Hepatocyte (in vitro differentiated cells): Measurements from ENCODE around the gene GLDN. TPM values are rescaled to one million over a fixed set of nuclear protein-coding genes. Genes with fewer than 3 reads are reported as not detected.

Source experiments
- DNase-seq: peaks from one replicate; pipeline ENCODE4 v3.0.0-alpha.2; 2016; ENCODE audit warnings: low spot score
- H2AFZ ChIP-seq: fragments of 200-600 bp; sonication (generic); 2 replicates; pipeline ENCODE4 v1.6.0; 2016; ENCODE audit warnings: antibody characterized with exemption, mild to moderate bottlenecking
- H3K27ac ChIP-seq: fragments of 200-600 bp; sonication (generic); 2 replicates; pipeline ENCODE4 v1.5.1; 2016; ENCODE audit warnings: mild to moderate bottlenecking
- H3K27me3 ChIP-seq: fragments of 200-600 bp; sonication (generic); 2 replicates; pipeline ENCODE4 v1.6.1; 2016
- H3K36me3 ChIP-seq: fragments of 200-600 bp; sonication (generic); replicated peaks from 2 replicates; pipeline ENCODE4 v1.5.1; 2016; ENCODE audit warnings: low read depth; ENCODE audit not compliant: insufficient read depth
- H3K4me1 ChIP-seq: fragments of 200-600 bp; sonication (generic); 2 replicates; pipeline ENCODE4 v1.5.1; 2016; ENCODE audit warnings: mild to moderate bottlenecking, moderate library complexity; ENCODE audit not compliant: insufficient read depth
- H3K4me2 ChIP-seq: fragments of 200-600 bp; sonication (generic); 2 replicates; pipeline ENCODE4 v1.6.0; 2016
- H3K4me3 ChIP-seq: fragments of 200-600 bp; sonication (generic); 2 replicates; pipeline ENCODE4 v1.5.1; 2016; ENCODE audit warnings: mild to moderate bottlenecking
- H3K79me2 ChIP-seq: fragments of 200-600 bp; sonication (generic); 2 replicates; pipeline ENCODE4 v1.6.0; 2017; ENCODE audit warnings: mild to moderate bottlenecking
- H3K9me2 ChIP-seq: fragments of 200-600 bp; sonication (generic); replicated peaks from 2 replicates; pipeline ENCODE4 v1.6.0; 2017; ENCODE audit warnings: mild to moderate bottlenecking; ENCODE audit not compliant: insufficient read depth
- H3K9me3 ChIP-seq: fragments of 200-600 bp; sonication (generic); 2 replicates; pipeline ENCODE4 v1.5.1; 2016; ENCODE audit warnings: low read depth, mild to moderate bottlenecking
- H4K20me1 ChIP-seq: fragments of 200-600 bp; sonication (generic); 2 replicates; pipeline ENCODE4 v1.6.0; 2016; ENCODE audit warnings: mild to moderate bottlenecking; ENCODE audit not compliant: insufficient read depth, poor library complexity, severe bottlenecking
- EZH2 ChIP-seq: fragments of 200-600 bp; sonication (generic); IDR thresholded peaks from 2 replicates; pipeline ENCODE4 v1.6.1; 2016; ENCODE audit warnings: antibody characterized with exemption, mild to moderate bottlenecking, borderline replicate concordance
- EZH2phosphoT487 ChIP-seq: fragments of 200-600 bp; sonication (generic); IDR thresholded peaks from one replicate; pipeline ENCODE4 v1.6.1; 2018; ENCODE audit warnings: antibody characterized with exemption, mild to moderate bottlenecking, low read depth, moderate library complexity; ENCODE audit not compliant: unreplicated experiment, severe bottlenecking
- WGBS: methylation state at CpG from one replicate; pipeline ENCODE4 v1.1.6; 2016; ENCODE audit warnings: low lambda C conversion rate; ENCODE audit errors: missing lambda C conversion rate; 5-methylcytosine and 5-hydroxymethylcytosine counted together
- polyA plus RNA-seq: library from polyadenylated mRNA; unstranded; fragments of >200 nt; fragmentation: Nextera tagmentation; extraction: Ambion mirVana; gene quantifications from 2 replicates; pipeline ENCODE4 v1.2.1, GENCODE V29; 2016
- total RNA-seq: library from RNA; depleted of rRNA; stranded (reverse); fragments of >200 nt; gene quantifications from 2 replicates; pipeline ENCODE4 v1.2.3, GENCODE V29; 2014
- TF ChIP-seq, protein P1 (sequence below): fragments of 200-600 bp; sonication (generic); IDR thresholded peaks from 2 replicates; pipeline ENCODE4 v1.5.1; 2016; ENCODE audit warnings: antibody characterized with exemption, mild to moderate bottlenecking; ENCODE audit not compliant: poor library complexity

The GLDN gene
- total and polyA plus RNA-seq, 2 experiments from 2014 or later, result 0.07 to 1.8 TPM

DNA sequence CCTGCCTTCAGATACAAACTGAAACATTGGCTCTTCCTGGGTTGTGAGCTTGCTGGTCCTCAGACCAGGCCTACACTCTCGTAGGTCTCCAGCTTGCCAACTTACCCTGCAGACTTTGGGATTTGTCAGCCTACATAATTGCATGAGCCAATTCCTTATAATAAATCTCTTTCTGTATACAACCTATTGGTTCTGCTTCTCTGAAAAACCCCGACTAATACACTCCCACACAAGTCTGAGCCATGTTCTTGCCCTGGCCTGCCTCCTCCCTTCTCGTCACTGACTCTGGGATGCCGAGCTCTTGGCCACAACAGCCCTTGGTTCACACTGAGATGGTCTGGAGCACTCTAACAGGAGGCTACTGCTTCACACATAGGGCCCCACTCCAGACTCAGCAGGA is 12.5 kb upstream of the GLDN start:
- H3K9me2 ChIP-seq, result no peaks in the 10 kb centered on the region
- no peak overlapping the region for H2AFZ ChIP-seq
- H3K9me3 ChIP-seq, result no peaks in the 10 kb centered on the region
- TF ChIP-seq EZH2phosphoT487 (no peak), EZH2 (no peak)
- TF ChIP-seq, protein P1, sequence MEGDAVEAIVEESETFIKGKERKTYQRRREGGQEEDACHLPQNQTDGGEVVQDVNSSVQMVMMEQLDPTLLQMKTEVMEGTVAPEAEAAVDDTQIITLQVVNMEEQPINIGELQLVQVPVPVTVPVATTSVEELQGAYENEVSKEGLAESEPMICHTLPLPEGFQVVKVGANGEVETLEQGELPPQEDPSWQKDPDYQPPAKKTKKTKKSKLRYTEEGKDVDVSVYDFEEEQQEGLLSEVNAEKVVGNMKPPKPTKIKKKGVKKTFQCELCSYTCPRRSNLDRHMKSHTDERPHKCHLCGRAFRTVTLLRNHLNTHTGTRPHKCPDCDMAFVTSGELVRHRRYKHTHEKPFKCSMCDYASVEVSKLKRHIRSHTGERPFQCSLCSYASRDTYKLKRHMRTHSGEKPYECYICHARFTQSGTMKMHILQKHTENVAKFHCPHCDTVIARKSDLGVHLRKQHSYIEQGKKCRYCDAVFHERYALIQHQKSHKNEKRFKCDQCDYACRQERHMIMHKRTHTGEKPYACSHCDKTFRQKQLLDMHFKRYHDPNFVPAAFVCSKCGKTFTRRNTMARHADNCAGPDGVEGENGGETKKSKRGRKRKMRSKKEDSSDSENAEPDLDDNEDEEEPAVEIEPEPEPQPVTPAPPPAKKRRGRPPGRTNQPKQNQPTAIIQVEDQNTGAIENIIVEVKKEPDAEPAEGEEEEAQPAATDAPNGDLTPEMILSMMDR, result no peak
- H3K4me3 ChIP-seq, result no peak overlapping the region
- H3K27me3 ChIP-seq, result no peaks in the 10 kb centered on the region
- WGBS, result 94% methylated on average over 4 of the region's 4 CpGs
- H4K20me1 ChIP-seq, result no peaks in the 10 kb centered on the region
- no peaks in the 10 kb centered on the region for H3K4me1 ChIP-seq
- H3K79me2 ChIP-seq, result no peaks in the 10 kb centered on the region
- H3K27ac ChIP-seq, result no peak overlapping the region
- H3K4me2 ChIP-seq, result no peak overlapping the region
- H3K36me3 ChIP-seq, result no peaks in the 10 kb centered on the region
- no peak for DNase-seq

DNA sequence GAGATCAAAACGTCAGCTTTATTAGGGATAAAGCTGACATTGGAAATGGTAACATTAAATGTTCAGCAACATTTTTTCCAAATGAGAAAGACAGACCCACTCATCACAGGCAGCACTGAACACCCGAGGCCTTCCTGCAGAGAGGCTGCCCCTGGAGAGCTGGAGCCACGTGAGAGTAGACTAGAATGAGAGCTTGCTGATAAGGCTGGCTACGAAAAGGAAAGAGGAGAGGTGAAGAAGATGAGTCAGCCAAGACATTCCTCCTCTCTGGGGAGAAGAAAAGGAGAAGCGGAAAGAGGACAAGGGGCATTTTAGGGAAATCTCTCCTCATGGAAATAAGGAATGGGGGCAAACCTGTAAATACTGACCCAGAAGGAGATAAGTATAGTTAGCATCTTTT is 10.3 kb upstream of the GLDN start:
- H4K20me1 ChIP-seq, result no peaks in the 10 kb centered on the region
- H3K4me2 ChIP-seq, result no peak overlapping the region
- no peak overlapping the region for H3K27ac ChIP-seq
- DNase-seq, result peak; percentile 53
- no peaks in the 10 kb centered on the region for H3K79me2 ChIP-seq
- H3K4me1 ChIP-seq, result no peaks in the 10 kb centered on the region
- TF ChIP-seq EZH2 (no peak), EZH2phosphoT487 (no peak)
- TF ChIP-seq, protein P1, result no peak
- H3K4me3 ChIP-seq, result no peak overlapping the region
- H3K36me3 ChIP-seq, result no peaks in the 10 kb centered on the region
- no peak overlapping the region for H2AFZ ChIP-seq
- H3K9me2 ChIP-seq, result no peaks in the 10 kb centered on the region
- 46% methylated on average over 5 of the region's 5 CpGs for WGBS
- H3K9me3 ChIP-seq, result no peaks in the 10 kb centered on the region
- H3K27me3 ChIP-seq, result no peaks in the 10 kb centered on the region

DNA sequence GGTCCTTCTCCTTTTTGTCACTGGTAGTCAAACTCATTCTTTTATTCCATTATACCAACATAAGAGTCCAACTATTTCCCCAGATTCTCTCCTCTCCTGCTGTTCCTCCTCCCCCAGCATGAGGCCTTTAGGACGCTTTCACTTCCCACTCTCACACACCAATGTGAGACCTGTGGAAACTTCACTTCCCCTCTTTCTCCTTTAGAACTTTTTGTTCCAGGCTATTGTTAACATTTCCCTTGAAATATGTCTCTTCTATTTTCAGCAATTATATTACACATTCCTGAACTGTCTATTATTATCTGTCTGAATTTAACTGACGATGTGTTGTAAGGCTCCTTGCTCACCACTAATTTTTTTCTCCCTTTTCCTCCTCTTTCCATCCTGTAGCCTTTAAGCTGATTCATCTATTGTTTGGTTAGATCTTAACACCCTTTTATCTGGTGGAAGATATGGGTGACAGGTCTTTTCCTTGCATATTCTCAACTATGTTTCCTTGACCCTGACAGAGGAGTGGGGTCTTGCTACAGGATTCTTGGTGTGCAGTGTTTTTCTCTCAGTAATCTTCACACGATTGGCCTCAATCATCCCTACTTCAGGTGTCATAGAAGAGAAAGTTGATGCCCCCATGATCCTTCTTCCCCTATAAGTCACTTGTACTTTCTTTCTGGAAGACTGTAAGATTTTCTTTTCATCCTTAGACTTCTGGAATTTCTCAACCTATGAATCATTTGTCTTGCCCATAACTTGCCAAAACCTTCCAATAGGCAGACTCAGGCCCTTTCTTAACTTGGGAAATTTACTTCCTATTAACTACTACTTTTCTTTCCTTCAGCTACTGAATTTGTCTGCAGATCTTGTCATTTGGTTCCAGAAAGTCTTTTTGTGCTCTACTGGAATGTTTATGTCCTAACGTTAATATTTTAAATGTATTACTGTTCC is 9.0 kb upstream of the GLDN start:
- Histone ChIP-seq H3K27ac (no peak overlapping the region), H2AFZ (no peak overlapping the region), H3K9me2 (no peaks in the 10 kb centered on the region), H3K36me3 (no peaks in the 10 kb centered on the region), H3K4me3 (no peak overlapping the region), H3K27me3 (no peaks in the 10 kb centered on the region), H3K4me1 (no peaks in the 10 kb centered on the region), H3K79me2 (no peaks in the 10 kb centered on the region), H3K9me3 (no peaks in the 10 kb centered on the region), H3K4me2 (no peak overlapping the region), H4K20me1 (no peaks in the 10 kb centered on the region)
- no peak for DNase-seq
- 96% methylated on average over 4 of the region's 4 CpGs for WGBS
- TF ChIP-seq, protein P1, result no peak
- TF ChIP-seq EZH2 (no peak), EZH2phosphoT487 (no peak)
